ENCODE measurements around the gene DBN1. TPM values are rescaled to one million over a fixed set of nuclear protein-coding genes. Genes with fewer than 3 reads are reported as not detected.

Gene DBN1
- total RNA-seq, 4 donors from 2014 or later, result 30.6 to 107 (median 82.7) TPM

- intact Hi-C loops (cut with DNase I; ENCODE audit: low total_unique reads), result no loop called here
- no peak for DNase-seq
Observed at GRCh38 chr5:177414481-177414880, 59.0 kb downstream of the DBN1 start.

GRCh38 chr5:177412603-177413233 lies 60.7 kb downstream of the DBN1 start:
- H3K27me3 ChIP-seq, result no peaks in the 10 kb centered on the region
- H3K27ac ChIP-seq, result no peak overlapping the region
- no peak overlapping the region for H3K4me3 ChIP-seq
- no peaks in the 10 kb centered on the region for H3K4me1 ChIP-seq
- intact Hi-C loops (cut with DNase I; ENCODE audit: low total_unique reads), result no loop called here
- H3K36me3 ChIP-seq, result no peaks in the 10 kb centered on the region
- H3K9me3 ChIP-seq, result no peaks in the 10 kb centered on the region
- no peak for DNase-seq
- TF ChIP-seq CTCF (IDR thresholded peaks at IDR 0.05) (no peak), POLR2A (IDR thresholded peaks at IDR 0.05) (no peak)

More at GRCh38 chr5:177414481-177414880, 59.0 kb downstream of the DBN1 start:
- no peaks in the 10 kb centered on the region for H3K9me3 ChIP-seq
- H3K4me3 ChIP-seq, result no peak overlapping the region
- H3K4me1 ChIP-seq, result no peaks in the 10 kb centered on the region
- H3K36me3 ChIP-seq, result no peaks in the 10 kb centered on the region
- no peak for TF ChIP-seq POLR2A (IDR thresholded peaks at IDR 0.05)
- no peak for TF ChIP-seq CTCF (IDR thresholded peaks at IDR 0.05)
- H3K27ac ChIP-seq, result no peak overlapping the region
- H3K27me3 ChIP-seq, result no peaks in the 10 kb centered on the region

GRCh38 chr5:177410575-177410974 lies 62.9 kb downstream of the DBN1 start:
- Histone ChIP-seq H3K4me3 (no peak overlapping the region), H3K4me1 (no peaks in the 10 kb centered on the region), H3K27me3 (no peaks in the 10 kb centered on the region), H3K9me3 (no peaks in the 10 kb centered on the region), H3K36me3 (no peaks in the 10 kb centered on the region), H3K27ac (no peak overlapping the region)
- intact Hi-C loops (cut with DNase I; ENCODE audit: low total_unique reads), result no loop called here
- no peak for DNase-seq
- TF ChIP-seq CTCF (IDR thresholded peaks at IDR 0.05), result no peak
- no peak for TF ChIP-seq POLR2A (IDR thresholded peaks at IDR 0.05)

GRCh38 chr5:177409043-177409801 lies 64.2 kb downstream of the DBN1 start, which contains the start of gene F12:
F12 (minus strand) TSS chr5:177409564; CDS start chr5:177409527, 37 bp downstream.
- Histone ChIP-seq H3K36me3 (no peaks in the 10 kb centered on the region), H3K27me3 (peaks cover 0 to under 1% of the 10 kb centered on the region in 2 donors), H3K27ac (no peak within 1 kb of the TSS), H3K4me1 (peaks cover 0 to 7% of the 10 kb centered on the region in 2 donors), H3K4me3 (no peak within 1 kb of the TSS), H3K9me3 (no peaks in the 10 kb centered on the region)
- DNase-seq, result no peak
- intact Hi-C loops (cut with DNase I; ENCODE audit: low total_unique reads), result loop anchor here (5.0 kb wide), 1 partner anchor 93 kb away; no protein-coding TSS in a partner anchor
- TF ChIP-seq CTCF (IDR thresholded peaks at IDR 0.05) (no peak), POLR2A (IDR thresholded peaks at IDR 0.05) (no peak)

Other genes starting within 250 kb of the DBN1 start
- 10 to 100 TPM in 3 of 4 donors, 1 to 10 TPM in 1; 8.2 to 62.0 (median 19.3) TPM for gene RAB24, start 169.9 kb downstream of the DBN1 start, total RNA-seq
- gene PRELID1, start 169.8 kb downstream of the DBN1 start, total RNA-seq, result 10 to 100 TPM; 25.4 to 73.1 (median 49.0) TPM
- gene MXD3, start 161.7 kb downstream of the DBN1 start, total RNA-seq, result 10 to 100 TPM in 1 of 4 donors, 1 to 10 TPM in 2, under 1 TPM in 1; 0.51 to 29.0 (median 6.8) TPM
- 100 to 1,000 TPM in 3 of 4 donors, 10 to 100 TPM in 1; 83.2 to 210 (median 170) TPM for gene LMAN2, start 122.0 kb downstream of the DBN1 start, total RNA-seq
- gene RGS14, start 115.7 kb downstream of the DBN1 start, total RNA-seq, result 10 to 100 TPM in 3 of 4 donors, 1 to 10 TPM in 1; 1.5 to 25.6 (median 13.6) TPM
- gene SLC34A1, start 89.2 kb downstream of the DBN1 start, total RNA-seq, result not detected
- not detected for gene PFN3, start 73.0 kb downstream of the DBN1 start, total RNA-seq
- gene F12, start 64.1 kb downstream of the DBN1 start, total RNA-seq, result 1 to 10 TPM in 1 of 4 donors, not detected in 3; 7.6 TPM
- 10 to 100 TPM; 16.4 to 29.8 (median 20.9) TPM for gene GRK6, start 47.0 kb downstream of the DBN1 start, total RNA-seq
- gene PRR7, start 26.8 kb downstream of the DBN1 start, total RNA-seq, result 1 to 10 TPM in 2 of 4 donors, not detected in 2; 1.9 to 3.0 TPM
- 100 to 1,000 TPM; 102 to 543 (median 193) TPM for gene PDLIM7, start 24.0 kb upstream of the DBN1 start, total RNA-seq
- gene DOK3, start 36.2 kb upstream of the DBN1 start, total RNA-seq, result 10 to 100 TPM in 1 of 4 donors, 1 to 10 TPM in 3; 3.6 to 20.0 (median 7.1) TPM
- gene DDX41, start 43.3 kb upstream of the DBN1 start, total RNA-seq, result 100 to 1,000 TPM in 2 of 4 donors, 10 to 100 TPM in 2; 61.0 to 146 (median 95.6) TPM
- gene FAM193B, start 80.9 kb upstream of the DBN1 start, total RNA-seq, result 100 to 1,000 TPM in 1 of 4 donors, 10 to 100 TPM in 3; 16.5 to 117 (median 39.4) TPM
- gene TMED9, start 118.6 kb upstream of the DBN1 start, total RNA-seq, result 100 to 1,000 TPM in 2 of 4 donors, 10 to 100 TPM in 2; 12.8 to 106 (median 73.4) TPM
- 10 to 100 TPM in 3 of 4 donors, 1 to 10 TPM in 1; 5.1 to 27.8 (median 24.5) TPM for gene B4GALT7, start 126.5 kb upstream of the DBN1 start, total RNA-seq